Parathyroid adenoma (tissue), 2 donors: Measurements from ENCODE around the gene NMUR1.
"Not testable (repeated sequence)": the region's sequence is repeated elsewhere in the genome, so short reads cannot be mapped to it uniquely, and the experiment has no call there.

Experiments used
- H2AFZ ChIP-seq: fragments of 300-600 bp; sonication (generic); one replicate; pipeline ENCODE4 v1.7.0; 2017; ENCODE audit warnings: antibody characterized with exemption, mild to moderate bottlenecking
- H3K27ac ChIP-seq: fragments of 300-600 bp; sonication (generic); one replicate; pipeline ENCODE4 v1.7.0; 2017
- H3K27me3 ChIP-seq: fragments of 300-600 bp; sonication (generic); one replicate; pipeline ENCODE4 v1.7.0; 2017; ENCODE audit warnings: low read length; ENCODE audit not compliant: control insufficient read depth, insufficient read depth
- H3K36me3 ChIP-seq: fragments of 300-600 bp; sonication (generic); one replicate; pipeline ENCODE4 v1.7.0; 2017; ENCODE audit warnings: low read length; ENCODE audit not compliant: control insufficient read depth, insufficient read depth
- H3K4me1 ChIP-seq: fragments of 300-600 bp; sonication (generic); one replicate; pipeline ENCODE4 v1.7.0; 2017; ENCODE audit warnings: control low read depth
- H3K4me2 ChIP-seq: fragments of 300-600 bp; sonication (generic); one replicate; pipeline ENCODE4 v1.7.0; 2017; ENCODE audit warnings: low read length
- H3K4me3 ChIP-seq: fragments of 300-600 bp; sonication (generic); one replicate; pipeline ENCODE4 v1.7.0; 2017; ENCODE audit warnings: low read depth, low read length
- H3K79me2 ChIP-seq: fragments of 300-600 bp; sonication (generic); one replicate; pipeline ENCODE4 v1.7.0; 2017; ENCODE audit warnings: control low read depth
- H3K9ac ChIP-seq: fragments of 300-600 bp; sonication (generic); one replicate; pipeline ENCODE4 v1.7.0; 2017; ENCODE audit warnings: mild to moderate bottlenecking
- H3K9me3 ChIP-seq: fragments of 300-600 bp; sonication (generic); one replicate; pipeline ENCODE4 v1.7.0; 2017; ENCODE audit warnings: low read length; ENCODE audit not compliant: control insufficient read depth
- CTCF ChIP-seq: fragments of 300-600 bp; sonication (generic); IDR thresholded peaks from one replicate; pipeline ENCODE4 v1.7.0; 2017; ENCODE audit warnings: antibody characterized with exemption, mild to moderate bottlenecking
- donor health status: primary hyperparathyroidism.

NMUR1 gene

GRCh38 chr2:231573698-231574421 is 43.6 kb upstream of the NMUR1 start:
- H3K36me3 ChIP-seq: no peaks in the 10 kb centered on the region
- H3K79me2 ChIP-seq: no peaks in the 10 kb centered on the region
- no peak for TF ChIP-seq CTCF
- H3K9ac ChIP-seq: no peak overlapping the region
- H3K27ac ChIP-seq: no peak overlapping the region
- H3K4me1 ChIP-seq: no peaks in the 10 kb centered on the region
- H3K27me3 ChIP-seq: no peaks in the 10 kb centered on the region
- no peak overlapping the region for H3K4me2 ChIP-seq
- no peak overlapping the region for H2AFZ ChIP-seq
- H3K4me3 ChIP-seq: no peak overlapping the region
- H3K9me3 ChIP-seq: no peaks in the 10 kb centered on the region

GRCh38 chr2:231573096-231573495 is 42.9 kb upstream of the NMUR1 start:
- TF ChIP-seq CTCF: no peak
- H3K9me3 ChIP-seq: no peaks in the 10 kb centered on the region
- no peak overlapping the region for H3K4me2 ChIP-seq
- no peak overlapping the region for H3K27ac ChIP-seq
- no peak overlapping the region for H3K4me3 ChIP-seq
- H2AFZ ChIP-seq: no peak overlapping the region
- H3K9ac ChIP-seq: no peak overlapping the region
- H3K79me2 ChIP-seq: no peaks in the 10 kb centered on the region
- no peaks in the 10 kb centered on the region for H3K36me3 ChIP-seq
- H3K27me3 ChIP-seq: no peaks in the 10 kb centered on the region
- no peaks in the 10 kb centered on the region for H3K4me1 ChIP-seq

DNA sequence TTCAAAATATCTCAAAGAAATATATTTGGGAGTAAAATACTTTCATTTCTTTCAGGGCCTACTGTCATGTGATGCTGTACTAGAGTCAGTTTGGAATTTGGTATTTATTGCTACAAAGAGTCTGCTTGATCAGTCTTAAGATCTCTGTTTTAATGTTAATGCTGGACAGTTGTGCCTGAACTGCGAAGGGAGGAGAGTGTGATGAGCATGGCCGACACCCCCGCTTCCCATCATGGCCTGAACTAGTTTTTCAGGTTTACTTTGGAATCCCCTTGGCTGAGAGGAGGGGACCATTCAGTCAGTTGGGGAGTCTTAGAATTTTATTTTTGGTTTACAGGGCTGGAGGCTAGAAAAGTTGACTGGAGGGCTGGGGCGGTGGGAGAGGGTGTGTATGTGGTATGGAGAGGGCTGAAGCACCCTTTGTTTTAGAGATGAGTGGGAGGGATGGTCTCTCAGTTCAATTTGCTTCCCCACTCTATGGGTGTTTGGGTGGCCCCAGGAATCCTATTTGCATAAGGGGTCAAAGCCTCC is 41.5 kb upstream of the NMUR1 start:
- Histone ChIP-seq H3K27ac (no peak overlapping the region), H3K4me1 (no peaks in the 10 kb centered on the region), H3K9me3 (no peaks in the 10 kb centered on the region), H3K4me3 (no peak overlapping the region), H3K36me3 (no peaks in the 10 kb centered on the region), H3K27me3 (no peaks in the 10 kb centered on the region), H3K9ac (no peak overlapping the region), H3K79me2 (no peaks in the 10 kb centered on the region), H3K4me2 (no peak overlapping the region), H2AFZ (peak overlapping the region; percentile 68)
- TF ChIP-seq CTCF: no peak

- not testable (repeated sequence) for H3K36me3 ChIP-seq, H3K4me2 ChIP-seq, H3K27ac ChIP-seq, H3K4me3 ChIP-seq, H3K9ac ChIP-seq, H3K4me1 ChIP-seq, H2AFZ ChIP-seq, H3K9me3 ChIP-seq, H3K27me3 ChIP-seq, H3K79me2 ChIP-seq
Observed at GRCh38 chr2:231570915-231571314, 40.7 kb upstream of the NMUR1 start.

DNA sequence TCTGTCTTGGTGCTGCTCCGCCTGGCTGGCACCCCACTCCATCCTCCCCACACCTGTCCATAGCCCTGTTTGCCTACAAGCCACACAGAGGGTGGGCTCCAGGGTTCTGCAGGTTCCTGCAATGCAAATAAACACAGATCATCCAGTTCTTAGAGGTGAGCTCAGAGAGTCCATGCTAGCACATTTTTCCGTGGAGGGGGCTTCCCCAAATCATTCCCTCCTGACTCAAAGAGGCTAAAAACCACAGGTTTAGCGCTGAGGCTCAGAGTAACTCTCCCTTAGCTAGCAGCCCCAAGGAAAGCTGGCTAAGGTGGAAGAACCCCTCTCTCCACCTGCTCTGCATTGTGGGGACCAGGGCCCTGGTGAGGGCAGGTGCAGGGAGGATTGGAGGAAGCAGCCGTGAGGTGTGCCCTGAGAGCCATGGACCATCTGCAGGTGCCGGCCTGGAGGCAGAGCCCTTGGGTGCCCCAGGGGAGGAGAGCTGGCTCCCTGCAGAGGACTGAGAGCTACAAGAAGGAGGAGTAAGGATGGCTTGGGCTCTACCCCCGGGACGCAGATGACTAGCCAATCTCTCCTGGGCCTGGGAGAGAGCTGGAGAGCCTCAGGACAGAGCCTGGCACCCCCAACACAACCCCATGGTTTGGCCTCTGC is 38.7 kb upstream of the NMUR1 start:
- no peak for TF ChIP-seq CTCF
- no peak overlapping the region for H3K4me2 ChIP-seq
- no peak overlapping the region for H3K4me3 ChIP-seq
- no peaks in the 10 kb centered on the region for H3K79me2 ChIP-seq
- no peaks in the 10 kb centered on the region for H3K27me3 ChIP-seq
- no peak overlapping the region for H3K27ac ChIP-seq
- no peaks in the 10 kb centered on the region for H3K9me3 ChIP-seq
- H2AFZ ChIP-seq: no peak overlapping the region
- no peak overlapping the region for H3K9ac ChIP-seq
- H3K36me3 ChIP-seq: no peaks in the 10 kb centered on the region
- no peaks in the 10 kb centered on the region for H3K4me1 ChIP-seq
